MG63 (cell line): ENCODE measurements around the gene AIMP1. TPM values are rescaled to one million over a fixed set of nuclear protein-coding genes. Genes with fewer than 3 reads are reported as not detected.

Experiments used
- DNase-seq: peaks from one replicate; pipeline ENCODE4 v3.0.0-alpha.2; 2020
- H3K27me3 ChIP-seq: fragments of 250-450 bp; sonication (Bioruptor Pico); 2 replicates; pipeline ENCODE4 v1.5.1; 2020; ENCODE audit warnings: mild to moderate bottlenecking, moderate library complexity
- H3K36me3 ChIP-seq: fragments of 250-450 bp; sonication (Bioruptor Pico); 2 replicates; pipeline ENCODE4 v1.5.1; 2020; ENCODE audit warnings: mild to moderate bottlenecking, moderate library complexity
- H3K4me3 ChIP-seq: fragments of 250-450 bp; sonication (Bioruptor Pico); 2 replicates; pipeline ENCODE4 v1.5.1; 2020; ENCODE audit warnings: mild to moderate bottlenecking, moderate library complexity
- H3K9me3 ChIP-seq: fragments of 250-450 bp; sonication (Bioruptor Pico); 2 replicates; pipeline ENCODE4 v1.5.1; 2020; ENCODE audit warnings: mild to moderate bottlenecking, moderate library complexity
- total RNA-seq: library from RNA; depleted of rRNA; stranded (reverse); fragments of >200 nt; shearing (Covaris generic); gene quantifications from 2 replicates; pipeline ENCODE4 v1.2.3, GENCODE V29; 2014; ENCODE audit warnings: low replicate concordance

Gene AIMP1
- total RNA-seq, 1 experiment from 2014 or later, result 31.8 TPM

GRCh38 chr4:106333186-106333585, 16.8 kb downstream of the AIMP1 start:
- Histone ChIP-seq H3K36me3 (peaks cover 70% of the 10 kb centered on the region), H3K9me3 (no peaks in the 10 kb centered on the region; the same call in 1 of the 2 replicates), H3K27me3 (no peaks in the 10 kb centered on the region), H3K4me3 (no peak overlapping the region)
- DNase-seq, result no peak

DNA sequence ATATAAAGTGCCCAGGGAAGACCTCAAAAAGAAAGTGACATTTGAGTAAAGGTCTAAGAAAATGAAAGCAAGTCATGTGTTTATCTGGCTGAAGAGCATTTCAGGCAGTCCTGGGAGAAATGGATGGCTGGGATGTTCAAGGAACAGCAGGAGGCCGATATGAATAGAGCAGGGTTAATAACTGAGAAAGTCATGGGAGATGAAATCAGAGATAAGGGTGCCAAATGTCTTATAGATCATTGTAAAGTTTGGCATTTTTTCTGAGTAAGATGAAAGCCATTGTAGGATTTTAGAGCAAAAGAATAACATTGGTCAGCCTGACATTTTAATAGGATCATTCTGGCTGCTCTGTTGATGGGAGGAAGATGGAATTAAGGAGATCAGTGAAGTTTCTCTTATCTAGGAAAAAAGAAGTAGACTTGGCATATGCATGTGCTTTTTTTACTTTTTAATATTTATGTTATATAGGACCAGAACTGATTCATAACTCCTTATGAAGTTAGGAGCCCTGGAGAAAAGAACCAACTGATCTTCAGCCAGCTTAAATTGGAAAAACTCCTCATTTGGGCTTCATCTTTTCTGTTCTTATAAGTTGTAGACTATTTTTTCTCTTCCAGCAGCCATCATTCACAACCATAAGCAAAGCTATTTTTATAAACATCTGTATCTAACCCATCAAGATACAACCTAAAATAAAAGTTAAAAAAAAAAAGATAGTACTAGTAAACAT, 18.6 kb downstream of the AIMP1 start:
- Histone ChIP-seq H3K27me3 (no peaks in the 10 kb centered on the region), H3K36me3 (peaks cover 68% of the 10 kb centered on the region), H3K4me3 (no peak overlapping the region), H3K9me3 (no peaks in the 10 kb centered on the region; the same call in 1 of the 2 replicates)
- DNase-seq, result peak; percentile 16

GRCh38 chr4:106336618-106337017, 20.3 kb downstream of the AIMP1 start:
- Histone ChIP-seq H3K36me3 (peaks cover 63% of the 10 kb centered on the region), H3K4me3 (no peak overlapping the region), H3K27me3 (no peaks in the 10 kb centered on the region), H3K9me3 (peaks cover 2% of the 10 kb centered on the region)
- no peak for DNase-seq

DNA sequence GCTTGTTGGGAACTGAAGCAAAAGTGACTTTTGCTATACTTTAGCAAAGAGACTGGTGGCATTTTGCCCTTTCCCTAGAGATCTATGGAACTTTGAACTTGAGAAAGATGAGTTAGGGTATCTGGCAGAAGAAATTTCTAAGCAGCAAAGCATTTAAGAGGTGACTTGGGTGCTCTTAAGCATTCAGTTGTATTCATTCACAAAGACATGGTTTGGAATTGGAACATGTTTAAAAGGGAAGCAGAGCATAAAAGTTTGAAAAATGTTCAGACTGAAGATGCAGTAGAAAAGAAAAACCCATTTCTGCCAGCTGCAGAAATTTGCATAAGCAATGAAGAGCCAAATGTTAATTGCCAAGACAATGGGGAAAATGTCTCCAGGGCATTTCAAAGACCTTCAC, 21.6 kb downstream of the AIMP1 start:
- peaks cover 2% of the 10 kb centered on the region for H3K9me3 ChIP-seq
- H3K27me3 ChIP-seq, result no peaks in the 10 kb centered on the region
- no peak overlapping the region for H3K4me3 ChIP-seq
- DNase-seq, result no peak
- H3K36me3 ChIP-seq, result peaks cover 58% of the 10 kb centered on the region

DNA sequence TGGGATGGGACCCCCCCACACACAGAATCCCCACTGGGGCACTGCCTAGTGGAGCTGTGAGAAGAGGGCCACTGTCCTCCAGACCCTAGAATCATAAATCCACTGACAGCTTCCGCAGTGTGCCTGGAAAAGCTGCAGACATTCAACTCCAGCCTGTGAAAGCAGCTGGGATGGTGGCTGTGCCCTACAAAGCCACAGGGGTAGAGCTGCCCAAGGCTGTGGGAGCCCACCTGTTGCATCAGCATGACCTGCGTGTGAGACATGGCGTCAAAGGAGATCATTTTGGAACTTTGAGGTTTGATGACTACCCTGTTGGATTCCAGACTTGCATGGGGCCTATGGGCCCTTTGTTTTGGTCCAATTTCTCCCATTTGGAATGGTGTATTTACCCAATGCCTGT, 22.3 kb downstream of the AIMP1 start:
- H3K27me3 ChIP-seq, result no peaks in the 10 kb centered on the region
- H3K36me3 ChIP-seq, result peaks cover 50% of the 10 kb centered on the region
- no peak overlapping the region for H3K4me3 ChIP-seq

DNA sequence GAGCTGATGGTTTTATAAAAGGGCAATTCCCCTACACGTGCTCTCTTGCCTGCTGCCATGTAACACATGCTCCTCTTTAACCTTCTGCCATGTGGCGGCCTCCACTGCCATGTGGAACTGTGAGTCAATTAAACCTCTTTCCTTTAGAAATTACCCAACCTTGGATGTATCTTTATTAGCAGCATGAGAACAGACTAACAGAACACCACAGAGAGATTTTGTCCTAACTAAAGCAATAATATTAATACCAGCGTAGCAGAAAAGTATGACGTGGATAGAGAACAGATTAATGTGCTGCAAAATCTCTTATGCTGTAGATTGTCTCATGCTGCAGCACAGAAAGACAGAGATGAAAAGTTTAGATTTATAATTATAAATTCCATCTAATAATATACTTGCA, 23.1 kb downstream of the AIMP1 start:
- DNase-seq, result no peak
- peaks cover 2% of the 10 kb centered on the region for H3K9me3 ChIP-seq
- peaks cover 47% of the 10 kb centered on the region for H3K36me3 ChIP-seq
- no peak overlapping the region for H3K4me3 ChIP-seq
- H3K27me3 ChIP-seq, result no peaks in the 10 kb centered on the region

More for the DNA sequence above, 22.3 kb downstream of the AIMP1 start:
- no peak for DNase-seq
- peaks cover 2% of the 10 kb centered on the region for H3K9me3 ChIP-seq

DNA sequence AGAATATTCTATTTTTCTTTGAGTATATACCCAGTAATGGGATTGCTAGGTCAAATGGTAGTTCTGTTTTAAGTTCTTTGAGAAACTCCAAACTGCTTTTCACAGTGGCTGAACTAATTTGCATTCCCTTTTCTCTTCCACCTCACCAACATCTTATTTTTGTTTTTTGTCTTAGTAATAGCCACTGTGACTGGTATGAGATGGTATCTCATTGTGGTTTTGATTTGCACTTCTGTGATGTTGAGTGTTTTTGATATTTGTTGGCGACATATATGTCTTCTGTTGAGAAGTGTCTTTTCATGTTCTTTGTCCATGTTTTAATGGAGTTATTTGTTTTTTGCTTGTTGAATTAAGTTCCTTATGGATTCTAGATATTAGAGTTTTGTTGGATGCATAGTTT, 24.4 kb downstream of the AIMP1 start:
- Histone ChIP-seq H3K9me3 (peaks cover 2% of the 10 kb centered on the region), H3K36me3 (peaks cover 42% of the 10 kb centered on the region), H3K27me3 (no peaks in the 10 kb centered on the region), H3K4me3 (no peak overlapping the region)
- no peak for DNase-seq

GRCh38 chr4:106343865-106344646, 27.7 kb downstream of the AIMP1 start:
- no peak for DNase-seq
- Histone ChIP-seq H3K36me3 (peaks cover 27% of the 10 kb centered on the region), H3K4me3 (no peak overlapping the region), H3K27me3 (no peaks in the 10 kb centered on the region), H3K9me3 (peaks cover 2% of the 10 kb centered on the region; the same call in 1 of the 2 replicates)

DNA sequence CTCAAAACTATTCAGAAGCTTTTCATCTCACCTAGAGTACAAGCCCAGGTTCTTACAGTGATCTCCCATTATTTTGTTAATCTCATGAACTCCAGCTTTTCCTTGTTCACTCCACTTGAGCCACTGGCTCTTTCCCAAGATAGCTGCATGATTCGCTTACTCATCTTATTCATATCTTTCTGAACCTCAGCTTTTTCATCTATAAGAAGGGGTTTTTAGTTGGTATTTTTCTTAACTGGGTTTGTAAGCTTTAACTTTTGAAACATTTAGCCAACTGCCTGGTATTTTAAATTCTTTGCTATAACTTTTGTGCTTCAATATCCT, 28.3 kb downstream of the AIMP1 start:
- Histone ChIP-seq H3K27me3 (no peaks in the 10 kb centered on the region), H3K36me3 (peaks cover 32% of the 10 kb centered on the region), H3K9me3 (peaks cover 2% of the 10 kb centered on the region; the same call in 1 of the 2 replicates), H3K4me3 (no peak overlapping the region)
- DNase-seq, result peak; percentile 19

DNA sequence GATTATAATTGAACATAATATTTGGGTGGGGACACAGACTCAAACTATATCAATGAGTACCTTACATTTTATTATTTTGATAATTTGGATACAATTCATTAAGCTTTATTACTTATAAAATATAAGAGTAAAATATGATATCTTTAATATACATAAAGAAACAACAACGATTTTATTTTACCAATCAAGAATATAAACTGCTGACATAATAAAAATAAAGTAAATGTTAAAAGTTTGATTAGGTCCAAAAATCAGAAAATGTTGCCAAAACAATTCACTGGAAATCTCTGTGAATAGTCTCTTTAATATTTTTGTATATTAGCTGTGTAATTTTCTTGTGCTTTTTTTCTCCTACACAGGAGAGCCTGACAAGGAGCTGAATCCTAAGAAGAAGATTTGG, 30.8 kb downstream of the AIMP1 start:
- peaks cover 21% of the 10 kb centered on the region for H3K36me3 ChIP-seq
- no peaks in the 10 kb centered on the region for H3K9me3 ChIP-seq
- no peaks in the 10 kb centered on the region for H3K27me3 ChIP-seq
- no peak for DNase-seq
- H3K4me3 ChIP-seq, result no peak overlapping the region

GRCh38 chr4:106351016-106351415, 34.7 kb downstream of the AIMP1 start:
- Histone ChIP-seq H3K36me3 (peaks cover 21% of the 10 kb centered on the region), H3K9me3 (no peaks in the 10 kb centered on the region), H3K4me3 (no peak overlapping the region), H3K27me3 (no peaks in the 10 kb centered on the region)
- no peak for DNase-seq

DNA sequence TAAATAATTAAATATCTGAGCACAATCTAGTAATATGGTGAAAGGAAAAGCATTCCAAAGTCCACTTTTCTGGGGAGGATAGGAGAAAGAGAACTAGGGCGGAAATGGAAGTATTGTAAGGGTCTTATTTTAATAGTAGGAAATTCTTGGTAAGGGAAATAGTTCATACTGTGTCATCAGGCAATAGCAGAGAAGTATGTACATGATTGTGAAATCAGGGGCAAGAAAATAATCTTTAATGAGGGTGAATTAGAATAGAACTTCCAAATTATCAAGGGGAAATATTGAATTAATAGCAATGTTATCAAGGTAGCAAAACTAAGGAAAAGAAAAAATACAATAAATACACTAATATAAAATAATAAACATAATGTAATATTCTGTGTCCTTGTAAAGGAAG, 37.4 kb downstream of the AIMP1 start:
- H3K36me3 ChIP-seq, result peaks cover 9% of the 10 kb centered on the region
- H3K9me3 ChIP-seq, result no peaks in the 10 kb centered on the region
- no peak for DNase-seq
- H3K4me3 ChIP-seq, result no peak overlapping the region
- no peaks in the 10 kb centered on the region for H3K27me3 ChIP-seq

DNA sequence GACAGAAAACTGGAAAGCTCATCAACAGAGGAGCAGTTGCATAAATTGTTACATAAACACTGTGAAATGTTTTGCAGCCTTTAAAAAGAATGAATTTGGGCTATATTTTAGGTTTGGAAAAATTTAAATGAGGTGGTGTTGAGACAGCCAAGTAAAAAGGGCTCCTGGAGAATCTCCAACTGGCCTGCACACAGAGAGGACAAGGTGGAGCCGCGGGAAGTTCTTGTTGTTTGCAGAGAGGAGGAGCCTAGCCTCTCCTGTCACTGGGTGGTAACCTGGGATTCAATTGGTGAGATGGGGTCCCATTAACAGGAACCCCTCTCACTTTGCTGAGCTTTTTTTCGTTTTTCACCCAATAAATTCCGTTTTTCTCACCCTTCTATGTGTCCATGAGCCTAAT, 38.8 kb downstream of the AIMP1 start:
- DNase-seq, result no peak
- Histone ChIP-seq H3K4me3 (no peak overlapping the region), H3K36me3 (peaks cover 3% of the 10 kb centered on the region; the same call in 1 of the 2 replicates), H3K27me3 (no peaks in the 10 kb centered on the region), H3K9me3 (no peaks in the 10 kb centered on the region)

DNA sequence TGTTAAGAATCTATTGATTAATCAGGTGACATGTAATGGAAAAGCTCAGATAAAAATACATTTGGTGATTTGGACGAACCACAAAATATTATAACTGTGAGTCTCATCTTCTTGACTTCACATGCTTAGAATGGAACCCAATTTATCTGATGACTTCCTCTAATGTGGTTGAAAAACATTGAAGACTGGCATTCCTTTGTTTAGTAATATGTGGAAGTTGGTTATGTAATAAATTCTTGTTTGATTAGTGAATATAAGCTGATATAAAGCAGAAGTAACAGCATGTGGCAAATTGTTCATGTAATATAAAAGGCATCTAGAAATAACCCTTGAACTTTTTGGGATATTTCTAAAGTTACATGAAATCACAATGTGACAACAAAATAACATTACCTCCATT, 42.5 kb downstream of the AIMP1 start:
- no peaks in the 10 kb centered on the region for H3K36me3 ChIP-seq
- H3K4me3 ChIP-seq, result no peak overlapping the region
- no peaks in the 10 kb centered on the region for H3K27me3 ChIP-seq
- DNase-seq, result no peak
- H3K9me3 ChIP-seq, result no peaks in the 10 kb centered on the region

DNA sequence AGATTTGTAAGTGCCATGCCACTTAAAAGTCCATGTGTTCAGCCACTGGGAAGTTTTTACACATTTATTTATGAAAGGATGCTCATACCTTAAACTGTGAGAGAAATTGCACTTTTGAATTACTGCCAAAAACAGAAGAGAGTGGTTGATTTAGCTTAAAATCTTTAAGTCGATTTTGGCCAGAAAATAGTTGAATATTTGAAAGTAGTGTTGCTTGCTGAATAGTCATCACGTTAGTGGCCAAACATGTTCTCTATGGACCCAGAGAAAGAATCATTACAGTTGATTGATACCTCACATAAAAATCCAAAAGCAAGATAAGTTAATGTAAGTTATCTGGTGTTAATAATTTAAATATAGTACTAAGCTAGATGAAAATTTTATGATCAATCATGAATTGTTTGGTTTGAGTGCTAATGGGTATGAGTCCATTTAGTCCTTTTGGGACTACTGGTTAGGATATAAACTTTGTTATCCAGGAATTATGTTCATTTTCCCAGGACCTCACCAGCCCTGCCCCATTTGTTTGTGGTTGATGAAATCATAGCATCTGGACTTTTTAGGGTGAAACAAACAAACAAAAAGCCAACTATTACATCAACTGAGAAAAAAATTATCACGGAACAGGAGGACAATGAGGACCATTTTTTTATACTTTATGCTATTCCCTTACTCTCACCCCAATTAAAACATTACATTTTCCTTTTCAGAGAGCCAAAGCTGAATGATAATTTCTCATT, 45.9 kb downstream of the AIMP1 start:
- DNase-seq, result no peak
- Histone ChIP-seq H3K9me3 (no peaks in the 10 kb centered on the region), H3K4me3 (no peak overlapping the region), H3K27me3 (no peaks in the 10 kb centered on the region), H3K36me3 (no peaks in the 10 kb centered on the region)

DNA sequence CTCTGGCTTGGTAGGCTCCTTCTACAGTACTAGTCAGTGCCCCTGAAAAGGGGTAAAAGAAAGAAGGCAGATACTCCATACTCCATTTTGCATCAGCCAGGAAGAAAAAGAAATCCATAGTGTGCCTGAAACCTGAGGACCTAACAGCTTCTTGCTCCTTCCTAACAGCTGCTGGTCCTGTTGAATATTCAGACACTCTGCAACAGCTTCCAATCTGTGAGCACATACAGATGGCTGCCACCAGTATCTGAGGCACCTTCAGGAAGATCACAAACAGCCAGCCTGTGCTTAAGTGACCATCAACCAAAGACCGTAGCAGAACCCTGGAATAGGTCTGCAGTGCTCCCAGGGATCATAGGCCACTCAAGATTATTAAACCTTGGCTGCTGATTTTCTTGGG, 47.9 kb downstream of the AIMP1 start:
- H3K36me3 ChIP-seq, result no peaks in the 10 kb centered on the region
- H3K9me3 ChIP-seq, result no peaks in the 10 kb centered on the region
- no peaks in the 10 kb centered on the region for H3K27me3 ChIP-seq
- H3K4me3 ChIP-seq, result no peak overlapping the region
- no peak for DNase-seq

DNA sequence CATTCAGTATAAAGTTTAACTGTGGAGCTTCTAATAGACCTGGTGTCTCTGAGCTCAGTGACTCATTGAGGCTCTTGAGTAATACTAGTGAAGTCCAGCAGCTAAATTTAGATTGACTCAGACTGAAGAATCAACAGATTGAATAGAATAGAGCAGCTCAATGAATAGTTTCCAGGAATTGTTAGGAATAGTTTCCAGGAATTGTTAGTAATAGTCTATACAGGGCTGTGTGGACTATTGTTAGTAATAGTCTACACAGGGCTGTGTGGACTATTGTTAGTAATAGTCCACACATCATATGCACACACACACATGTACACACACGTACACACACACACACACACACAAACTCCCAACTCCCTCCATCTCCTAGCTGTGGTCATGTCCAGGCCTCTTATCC, 49.3 kb downstream of the AIMP1 start:
- no peaks in the 10 kb centered on the region for H3K27me3 ChIP-seq
- H3K9me3 ChIP-seq, result no peaks in the 10 kb centered on the region
- H3K4me3 ChIP-seq, result no peak overlapping the region
- H3K36me3 ChIP-seq, result no peaks in the 10 kb centered on the region
- peak; percentile 2 for DNase-seq
